NCI-H524 treated with DMSO at 0.1 percent for 48 hours (cell line): ENCODE data around the gene PRC1.
"Not testable (repeated sequence)": the region's sequence is repeated elsewhere in the genome, so short reads cannot be mapped to it uniquely, and the experiment has no call there.

ENCODE experiments used
- DNase-seq: peaks from one replicate; lab custom pipeline; 2025; lab: John Stamatoyannopoulos, UW

The PRC1 gene, protein sequence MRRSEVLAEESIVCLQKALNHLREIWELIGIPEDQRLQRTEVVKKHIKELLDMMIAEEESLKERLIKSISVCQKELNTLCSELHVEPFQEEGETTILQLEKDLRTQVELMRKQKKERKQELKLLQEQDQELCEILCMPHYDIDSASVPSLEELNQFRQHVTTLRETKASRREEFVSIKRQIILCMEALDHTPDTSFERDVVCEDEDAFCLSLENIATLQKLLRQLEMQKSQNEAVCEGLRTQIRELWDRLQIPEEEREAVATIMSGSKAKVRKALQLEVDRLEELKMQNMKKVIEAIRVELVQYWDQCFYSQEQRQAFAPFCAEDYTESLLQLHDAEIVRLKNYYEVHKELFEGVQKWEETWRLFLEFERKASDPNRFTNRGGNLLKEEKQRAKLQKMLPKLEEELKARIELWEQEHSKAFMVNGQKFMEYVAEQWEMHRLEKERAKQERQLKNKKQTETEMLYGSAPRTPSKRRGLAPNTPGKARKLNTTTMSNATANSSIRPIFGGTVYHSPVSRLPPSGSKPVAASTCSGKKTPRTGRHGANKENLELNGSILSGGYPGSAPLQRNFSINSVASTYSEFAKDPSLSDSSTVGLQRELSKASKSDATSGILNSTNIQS

DNA sequence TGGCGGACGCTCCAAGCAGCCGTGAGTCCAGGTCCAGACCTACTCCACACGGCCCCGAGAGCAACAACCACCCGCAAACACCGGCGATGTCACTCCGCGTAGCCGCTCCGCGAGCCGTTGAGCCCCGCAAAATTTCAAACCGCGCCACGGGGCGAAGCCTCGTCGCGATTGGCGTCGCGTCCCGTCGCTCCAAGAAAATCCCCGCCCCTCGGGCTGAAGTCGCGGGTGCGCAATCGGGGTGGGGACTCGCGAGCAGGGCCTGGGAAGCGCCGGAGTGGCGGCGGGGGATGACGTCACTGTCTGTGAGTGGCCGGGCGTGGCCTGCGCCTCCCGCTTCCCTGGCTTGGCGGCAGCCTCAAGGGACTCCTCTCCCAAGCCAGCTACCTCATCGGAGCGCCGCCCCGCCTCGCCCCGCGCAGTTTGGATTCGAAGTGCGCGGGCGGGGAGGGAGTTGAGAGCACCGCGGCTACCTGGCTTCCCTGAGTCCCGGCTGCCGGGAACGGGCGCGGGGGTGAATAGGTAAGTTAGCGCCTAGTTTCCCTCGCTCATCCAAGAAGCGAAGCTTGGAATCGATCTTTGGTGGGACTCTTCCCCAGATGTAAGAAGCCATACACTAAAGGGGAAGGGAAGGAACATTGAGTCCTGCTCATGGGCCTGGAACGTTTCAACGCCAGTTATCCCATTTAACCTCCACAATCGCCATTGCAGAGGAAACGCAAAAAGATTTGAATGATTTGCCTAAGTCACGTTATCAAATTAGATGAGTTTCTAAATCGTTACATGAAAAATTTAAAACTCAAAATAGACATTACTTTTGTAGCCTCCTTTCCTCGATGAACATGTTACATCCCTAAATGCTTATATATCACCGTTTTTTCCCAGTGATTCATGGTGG is at the start of gene PRC1:
TSS of gene PRC1 (minus strand) at position 119 of the 895 bp plus-strand sequence. CDS start at position 1, 118 bp downstream.
- DNase-seq, result peak; percentile 84

DNA sequence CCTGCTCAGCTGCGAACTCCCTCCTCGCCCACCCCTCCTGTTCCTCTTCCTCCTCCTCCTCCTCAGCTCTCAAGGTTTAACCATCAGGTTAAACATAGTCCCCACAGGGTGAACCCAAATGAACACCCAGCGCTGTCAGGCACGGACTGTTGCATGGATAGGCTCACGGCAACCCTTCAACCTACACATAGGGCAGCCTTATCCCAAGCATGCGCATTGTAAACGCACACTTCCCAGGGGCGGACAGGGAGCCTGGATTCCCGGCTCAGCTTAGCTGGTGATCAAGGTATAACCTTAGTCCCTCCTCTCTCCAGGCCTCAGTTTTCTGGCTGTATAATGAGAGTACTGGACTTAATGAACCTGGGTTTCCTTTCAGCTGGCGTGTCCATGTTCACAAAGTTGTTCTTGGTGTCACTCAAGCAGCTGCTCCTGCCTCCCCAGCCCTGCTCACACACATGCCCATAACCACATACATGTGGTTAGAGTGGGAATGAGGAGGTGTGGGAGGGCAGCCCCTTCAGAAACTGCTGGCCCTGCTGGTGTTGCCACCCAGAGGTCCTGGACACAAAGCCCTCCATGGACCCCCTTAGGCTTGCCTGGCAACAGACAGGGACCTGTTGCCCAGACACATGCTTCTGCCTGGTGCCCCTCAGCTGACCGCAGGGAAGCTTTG is 49.0 kb upstream of the PRC1 start:
- no peak for DNase-seq

DNA sequence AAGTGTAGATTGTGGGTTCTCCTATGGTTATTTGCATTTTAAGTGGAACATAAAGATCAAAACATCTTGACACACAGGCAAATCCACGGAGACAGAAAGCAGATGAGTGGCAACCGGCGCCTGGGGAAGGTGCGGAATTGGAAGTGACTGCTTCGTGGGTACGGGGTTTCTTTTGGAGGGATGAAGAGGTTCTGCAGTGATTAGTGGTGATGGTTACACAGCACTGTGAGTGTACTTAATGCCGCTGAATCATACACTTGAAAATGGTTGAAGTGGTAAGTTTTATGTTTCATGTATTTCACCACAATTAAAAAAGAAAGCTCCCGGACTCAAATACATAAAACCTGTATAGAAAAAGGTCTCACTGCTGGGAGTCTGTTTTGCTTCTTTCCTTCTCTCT is 46.5 kb upstream of the PRC1 start:
- peak; percentile 57 for DNase-seq

DNA sequence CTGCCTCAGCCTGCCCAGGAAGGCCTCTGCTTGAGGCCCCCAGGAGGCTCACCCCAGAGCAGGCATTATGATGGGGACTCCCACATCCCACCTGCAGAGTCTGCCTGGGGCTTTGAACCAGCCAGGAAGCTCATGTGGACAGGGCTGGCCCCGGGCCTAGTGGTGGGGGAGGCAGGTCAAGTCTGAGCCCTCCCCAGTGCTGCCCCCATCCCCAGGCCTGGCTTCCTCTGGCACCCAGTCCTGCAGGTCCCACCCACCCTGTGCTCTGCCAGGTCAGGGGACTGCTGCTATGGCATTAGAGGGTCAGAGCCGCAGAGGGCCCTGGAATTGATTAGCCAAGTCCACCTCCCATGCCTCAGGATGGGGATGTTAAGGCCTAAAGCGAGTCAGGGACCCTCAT is 45.7 kb upstream of the PRC1 start:
- DNase-seq, result no peak

DNA sequence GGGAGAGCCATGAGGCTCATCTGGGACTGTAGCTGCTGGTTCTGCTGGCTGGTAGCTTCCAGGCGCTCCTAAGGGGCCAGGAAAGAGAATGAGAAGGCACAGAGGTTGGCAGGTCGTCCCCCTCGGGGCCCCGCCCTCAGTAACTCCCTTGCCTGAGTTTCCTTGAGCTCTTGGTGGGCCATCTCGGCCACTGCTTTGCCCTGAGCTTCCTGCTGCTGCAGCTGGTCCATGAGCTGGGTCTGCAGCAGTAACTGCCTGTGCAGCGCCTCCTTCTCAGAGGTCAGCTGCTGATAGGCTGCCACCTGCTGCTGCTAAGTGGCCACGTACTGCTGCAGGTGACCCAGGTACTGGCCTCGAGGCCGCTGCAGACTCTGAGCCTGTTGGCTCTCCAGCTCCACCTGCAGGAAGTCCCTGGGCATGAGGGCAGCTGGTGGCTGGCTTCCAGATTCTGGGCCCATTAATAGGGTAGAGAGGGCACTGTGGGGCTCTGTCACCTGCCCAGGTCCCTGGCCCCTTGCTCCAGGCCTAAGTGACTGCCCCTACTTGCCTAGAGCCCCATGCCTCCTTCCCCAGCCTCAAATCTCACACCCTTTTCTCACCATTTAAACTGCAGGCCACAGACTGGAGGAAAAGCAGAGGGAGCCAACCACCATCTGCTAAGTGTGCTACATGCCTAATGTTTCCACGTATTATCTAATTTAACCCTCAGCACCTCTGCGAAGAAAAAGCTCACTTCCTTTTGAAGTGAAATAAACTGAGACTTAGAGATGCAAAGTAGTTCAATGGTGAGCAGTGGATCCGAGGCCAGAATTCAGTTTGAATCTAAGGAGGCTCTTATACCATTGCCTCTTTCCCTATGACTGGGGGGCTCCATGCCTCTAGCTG is 38.8 kb upstream of the PRC1 start:
- DNase-seq, result no peak

DNA sequence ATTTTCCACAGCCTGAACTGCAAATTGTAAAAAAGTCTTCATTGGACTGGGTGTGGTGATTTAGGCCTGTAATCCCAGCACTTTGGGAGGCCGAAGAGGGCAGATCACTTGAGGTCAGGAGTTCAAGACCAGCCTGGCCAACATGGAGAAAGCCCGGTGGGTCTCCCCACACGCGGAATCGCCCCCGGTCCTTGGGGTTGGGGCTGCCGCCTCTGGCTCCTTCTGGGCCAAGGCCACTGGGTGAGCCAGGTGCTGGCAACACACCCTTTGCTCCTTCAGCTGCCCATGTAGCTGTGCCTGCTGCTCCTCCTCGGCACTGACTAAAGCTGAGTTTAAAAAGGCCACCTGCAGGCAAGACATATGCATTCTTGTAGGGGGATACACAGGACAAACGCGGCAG is 37.5 kb upstream of the PRC1 start:
- no peak for DNase-seq

DNA sequence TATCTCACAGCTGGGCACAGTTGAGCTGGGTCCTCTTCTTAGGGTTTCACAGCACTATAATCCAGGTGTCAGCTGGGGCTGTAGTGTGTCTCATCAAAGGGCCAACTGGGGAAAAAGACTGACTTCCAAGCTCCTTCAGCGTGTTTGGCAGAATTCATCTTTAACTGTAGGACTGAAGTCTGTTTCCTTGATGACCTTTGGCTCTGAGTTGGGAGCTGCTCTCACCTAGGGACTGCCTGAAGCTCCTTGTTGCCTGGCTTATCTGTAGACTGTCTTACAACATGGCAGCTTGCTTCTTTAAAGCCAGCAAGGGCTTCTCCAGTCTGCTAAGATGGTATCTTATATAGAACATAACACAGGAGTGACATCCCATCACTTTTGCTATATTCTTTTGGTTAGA is 33.3 kb upstream of the PRC1 start:
- DNase-seq, result no peak

DNA sequence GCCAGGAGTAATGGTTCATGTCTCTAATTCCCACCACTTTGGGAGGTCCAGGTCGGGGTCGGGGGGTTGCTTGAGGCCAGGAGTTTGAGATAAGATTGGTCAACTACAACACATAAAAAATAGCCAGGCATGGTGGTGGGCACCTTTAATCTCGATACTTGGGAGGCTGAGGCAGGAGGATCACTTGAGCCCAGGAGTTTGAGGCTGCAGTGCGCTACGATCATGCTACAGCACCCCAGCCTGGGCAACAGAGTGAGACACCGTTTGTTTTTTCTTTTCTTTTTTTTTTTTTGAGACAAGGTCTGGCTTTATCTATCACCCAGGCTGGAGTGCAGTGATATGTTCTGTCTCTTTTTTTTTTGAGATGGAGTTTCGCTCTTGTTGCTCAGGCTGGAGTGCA is 29.4 kb upstream of the PRC1 start:
- no peak for DNase-seq

DNA sequence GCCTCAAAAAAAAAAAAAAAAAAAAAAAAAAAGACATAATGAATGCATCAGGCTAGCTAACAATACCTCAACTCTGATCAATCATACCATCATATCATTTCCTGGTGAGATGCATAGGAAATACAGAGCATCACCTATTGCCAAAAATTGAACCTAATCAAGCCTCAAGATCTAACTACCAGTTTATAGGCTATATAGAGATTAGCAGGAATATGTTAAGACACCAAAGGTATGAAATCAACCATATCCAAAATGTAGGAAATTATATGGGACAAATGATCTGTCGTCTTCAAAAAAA is 28.4 kb upstream of the PRC1 start:
- DNase-seq, result no peak

DNA sequence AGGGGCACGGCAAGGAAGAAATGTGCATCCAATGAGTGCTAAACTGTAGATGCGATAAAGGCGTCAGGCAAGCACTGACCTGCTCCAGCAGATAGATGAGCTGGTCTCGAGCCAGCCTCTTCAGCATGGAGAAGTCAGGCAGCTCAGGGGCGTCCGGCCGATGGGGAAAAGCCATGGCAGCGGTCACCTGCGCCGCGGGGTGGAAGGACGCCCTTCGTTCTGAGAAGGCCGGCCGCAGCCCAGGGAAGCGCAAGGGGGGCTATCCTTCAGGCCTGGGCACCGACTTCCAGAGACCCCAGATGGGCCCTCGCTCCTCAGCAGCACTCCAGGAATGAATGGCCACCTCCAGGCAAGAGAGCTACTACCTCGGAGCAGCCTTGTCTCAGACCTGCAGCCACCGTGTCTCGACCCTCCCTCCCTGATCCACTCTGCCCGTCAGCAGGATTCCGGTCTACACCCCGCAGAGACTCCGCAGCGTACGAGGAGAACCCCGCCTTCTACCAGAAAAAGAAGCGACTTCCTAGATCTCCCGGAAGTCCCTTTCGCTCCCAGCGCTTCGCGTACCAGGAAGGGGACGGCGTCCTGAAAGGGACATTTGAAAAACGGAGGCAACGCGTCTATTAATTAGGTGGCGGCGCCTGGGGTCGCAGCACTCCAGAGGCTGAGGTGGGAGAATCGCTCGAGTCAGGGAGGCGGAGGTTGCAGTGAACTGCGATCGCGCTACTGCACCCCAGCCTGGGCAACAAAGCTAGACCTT is 27.9 kb upstream of the PRC1 start, which contains the start of gene VPS33B:
TSS of gene VPS33B (minus strand) at position 520 of the 757 bp plus-strand sequence. CDS start at position 175, 345 bp downstream.
- DNase-seq, result peak; percentile 67

DNA sequence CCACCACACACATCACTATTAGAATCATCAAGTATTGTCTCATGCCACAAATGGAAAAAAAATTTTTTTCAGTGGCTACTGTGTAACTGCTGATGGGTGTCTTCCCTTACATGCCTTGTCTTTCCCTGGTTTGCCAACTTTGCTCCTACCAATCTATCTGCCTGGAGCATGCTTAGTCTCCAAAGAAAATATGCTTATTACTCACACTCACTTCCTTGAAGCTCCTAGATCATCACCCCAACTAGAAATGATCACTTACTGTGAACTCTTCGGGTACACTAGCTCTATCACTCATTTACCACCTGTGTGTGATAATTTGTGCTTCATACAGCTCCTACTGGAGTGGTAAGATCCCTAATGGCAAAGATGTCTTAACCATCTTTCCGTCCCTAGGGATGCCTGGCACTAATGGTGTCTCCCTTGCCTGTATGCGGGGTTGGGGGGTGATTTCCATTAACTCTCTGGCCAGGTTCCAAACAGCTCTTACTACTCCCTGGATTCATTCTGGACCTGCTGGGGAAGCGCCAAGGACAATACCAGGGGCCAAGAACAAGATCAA is 27.3 kb upstream of the PRC1 start:
- DNase-seq, result no peak

DNA sequence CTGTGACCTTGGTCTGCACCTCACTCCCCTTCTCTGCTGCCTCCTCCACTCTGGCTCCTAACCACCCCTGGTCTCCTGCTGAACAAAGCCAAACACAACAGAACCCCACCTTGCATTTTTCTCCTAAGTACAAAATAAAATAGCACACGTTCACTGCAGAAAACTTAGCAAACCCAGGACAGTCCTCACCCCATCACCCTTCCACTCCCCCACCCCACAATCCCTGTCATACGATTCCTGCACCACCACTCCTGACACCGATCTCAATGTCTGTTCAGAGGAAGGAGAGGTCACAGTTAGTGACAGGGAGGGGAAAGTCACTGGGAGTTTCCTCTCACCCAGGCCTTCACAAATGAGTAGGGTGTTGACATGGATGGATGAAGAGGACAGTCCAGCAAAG is 23.8 kb upstream of the PRC1 start:
- DNase-seq, result no peak

DNA sequence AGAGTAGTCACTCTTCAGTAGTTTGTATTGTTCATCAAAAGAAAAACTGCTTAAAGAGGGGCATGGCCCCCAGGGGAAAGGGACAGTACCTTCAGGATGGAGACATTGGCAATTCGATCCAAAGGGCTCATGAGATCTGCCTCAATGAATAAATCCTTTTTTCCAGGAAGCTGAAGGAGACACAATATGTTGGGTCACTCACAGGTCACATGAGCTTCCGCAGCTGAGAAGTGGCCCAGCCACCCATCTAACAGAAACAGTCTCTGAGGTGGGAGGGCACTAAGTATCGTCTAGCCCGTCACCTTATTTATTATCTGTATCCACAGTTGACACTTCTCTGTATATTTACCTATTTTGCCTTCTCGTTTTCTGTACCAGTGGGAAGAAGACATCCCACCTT is 23.4 kb upstream of the PRC1 start:
- DNase-seq, result no peak

DNA sequence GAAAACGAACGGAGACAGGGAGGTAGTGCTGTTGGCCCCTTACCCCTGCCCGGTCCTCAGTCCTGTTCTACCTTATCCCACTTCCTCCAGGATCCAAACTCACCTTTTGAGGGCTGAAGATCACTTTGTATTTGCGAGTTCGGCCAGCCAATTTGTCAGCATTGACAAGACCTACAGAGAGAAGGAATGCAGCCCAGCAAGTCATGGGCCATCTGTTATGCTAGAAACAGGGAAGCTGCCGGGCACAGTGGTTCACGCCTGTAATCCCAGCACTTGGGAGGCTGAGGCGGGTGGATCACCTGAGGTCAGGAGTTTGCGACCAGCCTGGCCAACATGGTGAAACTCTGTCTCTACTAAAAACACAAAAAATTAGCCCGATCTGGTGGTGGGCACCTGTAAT is 19.4 kb upstream of the PRC1 start:
- not testable (repeated sequence) for DNase-seq

DNA sequence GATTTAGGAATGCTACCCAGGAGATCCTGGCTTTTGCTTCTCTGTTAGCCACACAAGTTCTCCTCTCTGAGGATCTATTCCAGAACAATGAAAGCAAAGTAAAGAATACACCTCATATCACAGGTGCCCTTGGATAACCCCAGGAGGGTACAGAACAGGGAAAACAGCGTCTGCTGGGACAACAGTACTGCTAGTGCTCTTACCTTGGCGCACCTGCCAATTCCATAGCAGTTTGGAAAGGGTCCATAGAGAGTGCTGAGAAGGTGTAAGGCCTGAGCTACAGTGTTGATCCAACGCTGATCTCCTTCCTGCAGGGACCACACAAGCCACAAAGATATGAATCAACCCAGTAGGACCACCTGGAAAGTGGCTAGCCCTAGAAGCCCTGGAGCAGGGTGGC is 12.9 kb upstream of the PRC1 start:
- no peak for DNase-seq

DNA sequence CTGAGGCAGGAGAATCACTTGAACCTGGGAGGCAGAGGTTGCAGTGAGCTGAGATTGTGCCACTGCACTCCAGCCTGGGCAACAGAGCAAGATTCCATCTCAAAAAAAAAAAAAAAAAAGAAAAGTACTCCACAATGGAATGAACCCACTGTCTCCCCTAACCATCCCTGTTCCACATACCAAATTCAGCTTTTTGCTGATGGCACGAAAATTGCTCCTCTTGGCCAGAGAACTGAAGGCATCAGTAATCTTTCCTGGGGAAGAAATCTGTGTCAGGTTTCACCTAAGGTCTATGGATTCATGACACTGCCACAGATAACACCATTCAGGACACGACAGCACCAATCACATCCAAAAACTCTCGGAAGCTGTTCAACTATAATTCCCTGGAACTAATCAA is 6.9 kb upstream of the PRC1 start:
- no peak for DNase-seq

DNA sequence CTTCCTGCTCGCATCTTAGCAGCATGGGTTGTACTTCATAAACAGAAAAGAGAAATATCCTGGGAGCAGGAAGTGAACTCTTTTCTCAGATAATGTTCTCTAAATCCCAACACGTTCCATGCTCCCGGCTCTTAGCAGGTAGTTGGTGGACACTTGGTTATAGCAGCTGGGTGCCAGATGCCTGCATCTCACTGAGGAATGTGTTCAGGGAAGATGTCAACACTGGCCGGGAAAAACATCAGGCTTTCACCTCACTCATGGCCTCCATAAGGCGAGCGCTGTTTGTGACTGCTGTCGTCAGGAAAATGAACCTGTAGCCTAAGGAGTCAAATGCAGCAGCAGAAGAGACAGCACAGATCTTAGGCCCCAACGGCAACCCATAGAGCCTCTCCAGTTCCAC is 4.4 kb upstream of the PRC1 start:
- no peak for DNase-seq

DNA sequence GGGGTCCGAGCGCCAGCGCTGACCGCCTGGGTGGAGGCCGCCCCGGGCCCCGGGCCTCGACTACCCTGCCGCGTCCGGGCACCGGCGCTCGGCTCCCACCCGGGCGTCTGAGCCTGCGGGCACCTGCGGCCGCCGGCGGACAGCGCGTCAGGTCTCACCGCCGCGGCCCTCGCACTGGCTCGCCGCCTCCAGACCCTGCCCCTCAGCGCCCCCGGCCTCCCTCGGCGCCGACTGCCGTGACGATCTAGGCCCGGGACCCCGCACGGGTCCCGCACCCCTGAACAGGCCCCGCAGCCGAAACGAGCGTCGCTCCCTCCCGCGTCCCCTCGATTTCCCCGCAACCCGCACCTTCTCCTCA is 297 bp downstream of the PRC1 start:
- DNase-seq, result no peak

DNA sequence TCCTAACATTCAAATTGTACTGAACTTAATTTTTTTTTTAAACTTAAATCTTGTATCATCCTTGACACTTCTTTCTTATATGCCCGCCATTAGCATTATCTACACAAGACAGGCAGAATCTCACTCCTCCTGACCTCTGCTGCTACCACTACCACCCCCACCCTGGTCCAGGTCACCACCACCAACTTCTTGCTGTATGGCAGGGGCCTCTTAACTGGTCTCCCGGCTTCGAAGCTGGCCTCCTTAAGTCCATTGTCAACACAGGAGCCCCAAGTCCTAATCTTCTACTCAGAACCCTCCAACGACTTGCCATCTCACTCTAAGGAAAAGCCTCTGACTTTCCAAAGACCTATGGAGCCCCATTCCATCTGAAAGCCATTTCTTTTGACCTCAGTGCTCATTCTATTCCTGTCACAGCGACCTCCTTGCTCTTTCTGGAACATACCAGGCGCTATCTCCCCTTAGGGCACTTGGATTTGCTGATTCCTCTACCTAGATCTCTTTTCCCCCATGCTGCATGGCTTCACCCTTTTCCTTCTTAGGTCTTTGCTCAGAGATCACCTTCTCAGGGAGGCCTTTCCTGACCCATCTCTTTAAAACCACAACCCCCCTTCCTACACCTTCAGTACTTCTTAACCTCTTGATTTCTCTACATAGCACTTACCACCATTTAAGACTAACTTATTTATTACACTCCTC is 2.6 kb downstream of the PRC1 start:
- no peak for DNase-seq

DNA sequence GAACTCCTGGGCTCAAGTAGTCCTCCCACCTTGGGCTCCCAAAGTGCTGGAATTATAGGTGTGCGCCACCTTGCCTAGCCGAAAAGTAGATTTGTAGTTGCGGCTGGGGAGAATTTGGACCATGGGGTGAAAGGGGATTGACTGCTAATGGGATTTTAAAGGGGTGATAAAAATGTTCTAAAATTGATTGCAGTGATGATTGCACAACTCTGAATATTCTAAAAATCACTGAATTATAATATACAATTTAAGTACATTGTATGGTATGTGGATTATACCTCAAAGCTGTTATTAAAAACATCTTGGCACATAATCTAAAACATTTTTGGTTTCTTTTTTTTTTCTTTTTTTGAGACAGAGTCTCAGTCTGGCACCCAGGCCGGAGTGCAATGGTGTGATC is 3.9 kb downstream of the PRC1 start:
- no peak for DNase-seq
